ENCODE results near the gene SRL.
"Not testable (repeated sequence)": the region's sequence is repeated elsewhere in the genome, so short reads cannot be mapped to it uniquely, and the experiment has no call there.

The SRL gene

GRCh38 chr16:4225075-4225474, 16.8 kb downstream of the SRL start:
- no peak for DNase-seq

DNA sequence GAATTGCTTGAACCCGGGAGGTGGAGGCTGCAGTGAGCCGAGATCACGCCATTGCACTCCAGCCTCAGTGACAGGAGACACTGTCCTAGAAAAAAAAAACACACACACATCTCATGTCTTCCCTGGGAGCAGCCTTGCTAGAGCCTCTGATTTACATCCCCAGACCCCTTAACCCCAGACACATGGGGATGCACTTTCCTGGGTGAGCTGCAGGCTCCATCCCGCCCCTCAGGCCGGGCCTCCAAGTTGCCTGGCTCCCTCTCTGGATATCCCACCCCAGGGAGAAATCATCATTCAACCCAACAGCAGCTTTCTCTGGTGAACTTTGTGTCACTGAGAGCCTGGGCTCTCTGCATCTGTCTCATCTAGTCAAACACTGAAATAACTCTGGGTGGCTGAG, 21.5 kb downstream of the SRL start:
- no peak for DNase-seq

GRCh38 chr16:4218202-4218601, 23.7 kb downstream of the SRL start:
- DNase-seq, result no peak

GRCh38 chr16:4217204-4218131, 24.4 kb downstream of the SRL start:
- no peak for DNase-seq

DNA sequence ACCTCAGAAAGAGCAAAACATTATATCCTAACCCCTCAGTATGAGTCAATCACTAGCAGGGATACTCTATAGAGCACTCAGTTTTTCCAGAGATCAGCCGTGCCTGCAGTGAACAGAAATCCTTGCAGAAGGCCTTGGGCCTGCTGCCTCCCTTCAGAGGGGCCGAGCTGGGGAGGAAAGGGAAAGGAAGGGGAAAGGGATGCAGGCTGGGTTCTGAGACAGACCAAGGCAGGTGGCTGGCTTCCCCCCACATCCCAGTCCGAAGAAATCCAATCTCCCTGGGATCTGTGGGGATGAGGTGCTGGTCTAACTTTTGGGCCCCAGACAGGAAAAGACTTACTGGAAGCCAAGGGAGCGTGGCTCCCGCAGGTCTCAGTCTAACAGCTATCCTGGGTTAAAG, 25.3 kb downstream of the SRL start:
- DNase-seq, result no peak

- no peak for DNase-seq
Measured at GRCh38 chr16:4215106-4215505, 26.8 kb downstream of the SRL start.

DNA sequence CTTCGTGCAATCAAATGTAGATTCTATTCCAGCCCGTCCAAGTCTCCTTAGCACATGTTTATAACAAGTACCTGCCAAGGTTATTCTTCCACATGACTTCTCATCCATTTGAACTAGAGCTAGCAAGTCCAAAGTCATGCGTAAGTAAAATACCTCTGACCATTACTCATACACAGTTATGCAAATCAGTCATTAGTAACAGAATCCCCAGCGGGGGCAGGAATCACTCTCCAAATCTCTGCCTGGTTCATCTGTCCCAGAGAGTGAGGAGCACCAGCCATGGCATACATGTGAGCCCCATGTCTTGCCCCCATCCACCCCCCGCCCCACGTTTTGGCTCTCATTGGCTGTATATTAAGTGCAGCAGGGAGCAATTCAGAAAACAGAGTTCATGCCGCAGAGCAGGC, 27.7 kb downstream of the SRL start:
- DNase-seq, result peak in 1 of 2 experiments; percentile 51

DNA sequence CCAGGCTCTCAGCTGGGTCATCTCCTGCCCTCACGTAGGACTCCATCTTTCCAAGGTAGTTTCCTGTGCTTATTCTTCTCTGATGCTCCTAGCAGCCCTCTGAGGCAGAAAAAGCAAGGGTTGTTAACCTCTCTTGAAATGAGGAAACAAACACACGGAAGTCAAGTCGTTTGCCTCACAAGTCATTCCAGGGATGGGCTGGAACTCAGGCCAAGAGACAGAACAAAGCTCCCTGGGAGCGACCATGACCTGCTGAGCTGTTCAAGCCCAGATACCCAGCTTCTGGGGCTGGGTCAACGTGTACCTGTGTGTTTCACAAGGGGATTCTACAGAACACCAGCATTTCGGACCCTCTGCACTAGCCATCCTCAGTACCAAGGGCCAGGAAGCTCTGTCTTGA, 28.1 kb downstream of the SRL start:
- DNase-seq, result no peak

GRCh38 chr16:4212934-4213296, 29.0 kb downstream of the SRL start:
- no peak for DNase-seq

GRCh38 chr16:4212211-4212933, 29.5 kb downstream of the SRL start:
- no peak for DNase-seq

- DNase-seq, result not testable (repeated sequence)
Measured at GRCh38 chr16:4211445-4212210, 30.3 kb downstream of the SRL start.

DNA sequence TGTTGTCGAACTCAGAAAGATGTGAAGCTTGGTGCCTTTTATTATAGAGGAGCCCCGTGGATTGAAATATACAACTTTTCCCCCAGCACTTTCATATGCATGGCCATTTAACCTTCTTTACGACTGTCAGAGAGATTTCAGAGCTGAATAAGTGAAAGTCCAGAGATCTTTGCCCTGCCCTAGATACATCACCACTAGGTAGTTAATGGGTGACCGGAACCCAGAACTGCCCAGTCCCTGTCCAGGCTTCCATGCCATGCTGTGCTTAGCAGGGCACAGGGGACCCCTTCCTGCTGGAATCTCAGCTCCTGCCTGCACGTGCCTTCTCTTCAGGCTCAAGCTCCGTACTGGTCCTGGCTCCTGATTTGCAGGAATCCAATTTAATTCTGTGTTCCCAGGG, 32.2 kb downstream of the SRL start:
- no peak for DNase-seq

- no peak for DNase-seq
Measured at GRCh38 chr16:4208341-4208751, 33.5 kb downstream of the SRL start.

DNA sequence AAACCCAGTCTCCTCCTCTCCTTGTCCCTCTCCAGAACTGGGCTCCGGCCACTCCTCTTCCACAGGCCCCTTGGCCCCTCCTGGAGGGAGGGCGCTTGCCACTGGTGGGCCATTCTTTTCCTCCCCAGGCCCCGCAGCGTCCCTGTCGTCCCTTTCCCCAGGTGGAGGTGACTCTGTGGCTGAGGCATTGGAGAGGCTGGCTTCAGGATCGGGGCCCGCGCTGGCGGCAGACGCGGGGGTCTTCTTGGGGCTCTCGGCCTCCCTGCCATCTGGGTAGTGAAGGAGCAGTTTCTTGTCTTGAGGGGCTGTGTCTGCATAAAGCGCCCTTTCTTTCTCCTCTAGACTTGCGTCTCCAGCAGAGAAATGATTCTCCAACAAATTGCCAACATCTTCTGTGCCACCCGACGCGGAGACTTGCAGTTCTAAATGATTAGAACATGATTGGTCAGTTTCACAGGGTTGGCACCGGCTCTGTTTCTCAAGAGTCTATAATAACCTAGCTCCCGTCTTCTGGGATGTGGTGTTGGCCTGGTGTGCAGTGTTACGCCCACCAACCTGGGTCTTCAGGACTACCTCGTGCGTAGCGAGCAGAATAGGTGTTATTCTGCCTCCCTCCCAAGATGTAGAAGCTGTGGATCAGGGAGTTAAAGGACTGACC, 34.1 kb downstream of the SRL start:
- no peak for DNase-seq

GRCh38 chr16:4207229-4207628, 34.7 kb downstream of the SRL start:
- no peak for DNase-seq

GRCh38 chr16:4206680-4207079, 35.2 kb downstream of the SRL start:
- no peak for DNase-seq

DNA sequence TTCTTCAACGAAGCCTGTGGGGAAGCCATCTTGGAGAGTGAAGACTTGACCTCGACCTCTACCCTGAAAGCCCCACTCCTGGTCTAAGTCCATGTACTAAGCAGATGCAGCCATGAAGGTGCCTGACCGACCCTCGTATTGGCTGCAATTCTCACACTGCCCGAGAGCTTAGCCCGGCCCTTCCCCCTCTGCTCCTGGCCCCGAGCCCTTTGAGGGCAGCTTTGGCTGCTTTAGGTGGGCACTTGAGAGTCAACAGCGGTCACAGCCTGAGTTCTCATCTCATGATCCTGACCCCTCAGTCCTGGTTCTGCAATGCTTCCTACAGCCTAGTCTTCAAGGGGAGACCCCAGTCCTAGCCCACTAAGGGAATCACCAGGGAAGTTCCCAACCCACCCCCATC, 35.9 kb downstream of the SRL start:
- DNase-seq, result no peak

DNA sequence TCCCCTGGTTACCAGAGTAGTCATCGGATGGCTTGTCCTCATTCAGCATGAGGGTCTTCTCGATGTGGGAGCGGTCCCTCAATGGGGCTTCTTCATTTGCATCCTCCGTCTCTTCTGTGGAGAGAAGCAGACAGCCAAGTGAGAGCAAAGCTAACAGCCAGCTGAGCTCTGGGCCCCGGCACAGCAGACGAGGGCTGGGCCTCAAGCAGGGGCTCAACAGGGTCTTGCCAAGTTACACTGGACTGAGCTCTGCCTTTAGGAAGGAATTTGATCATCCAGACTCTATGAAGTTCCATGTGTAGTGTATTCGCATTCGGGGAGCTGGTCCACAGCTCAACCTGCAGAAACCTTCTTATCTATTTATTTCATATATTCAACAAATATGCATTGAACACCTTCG, 37.4 kb downstream of the SRL start:
- no peak for DNase-seq

- DNase-seq, result peak in 1 of 2 experiments; percentile 31
Measured at GRCh38 chr16:4203748-4204147, 38.1 kb downstream of the SRL start.

GRCh38 chr16:4202615-4203345, 39.1 kb downstream of the SRL start:
- no peak for DNase-seq

- DNase-seq, result no peak
Measured at GRCh38 chr16:4200781-4201137, 41.1 kb downstream of the SRL start.
